Panc1 (cell line): ENCODE results near the gene RGS17. TPM values are rescaled to one million over a fixed set of nuclear protein-coding genes. Genes with fewer than 3 reads are reported as not detected.

Source experiments
- ATAC-seq: fragments of 200-7000 bp; cut with Tn5 transposase; 2 replicates; pipeline ENCODE4 v1.9.1; 2020; ENCODE audit warnings: mild to moderate bottlenecking, moderate library complexity
- Bru-seq: library from RNA; stranded (reverse); fragments of 400-500 nt; gene quantifications from one replicate; lab custom pipeline; 2021; lab: Mats Ljungman, UMichigan
- BruChase-seq, 2 experiments: library from RNA; stranded (reverse); fragments of 400-500 nt; gene quantifications; one replicate each; lab custom pipeline; 2021; lab: Mats Ljungman, UMichigan
- BruUV-seq: library from RNA; stranded (reverse); fragments of 400-500 nt; replicated peaks from 2 replicates; lab custom pipeline; 2021; lab: Mats Ljungman, UMichigan
- CTCF ChIA-PET: fragments of 300-600 bp; sonication (Branson Sonifier 250); formaldehyde crosslinking; loops from one replicate; lab custom pipeline; 2022; ENCODE audit warnings: antibody characterized with exemption; lab: Charles Lee
- POLR2A ChIA-PET: fragments of 300-600 bp; sonication (Branson Sonifier 250); formaldehyde crosslinking; loops from one replicate; lab custom pipeline; 2022; ENCODE audit warnings: antibody characterized with exemption; lab: Charles Lee
- DNase-seq: peaks from one replicate; pipeline ENCODE4 v3.0.0-alpha.2; 2010; ENCODE audit warnings: low read depth, low spot score
- H3K27ac ChIP-seq: 2 replicates; pipeline ENCODE4 v1.5.1; 2011; ENCODE audit warnings: mild to moderate bottlenecking, low read length, inconsistent platforms
- H3K27me3 ChIP-seq: fragments of 200-500 bp; sonication (Bioruptor generic); 2 replicates; pipeline ENCODE4 v1.6.0; 2014; ENCODE audit warnings: low read length, inconsistent platforms; ENCODE audit not compliant: control insufficient read depth, insufficient read depth
- H3K36me3 ChIP-seq: fragments of 200-500 bp; sonication (Bioruptor generic); 2 replicates; pipeline ENCODE4 v1.5.1; 2014; ENCODE audit warnings: inconsistent platforms, mild to moderate bottlenecking, low read length, moderate library complexity; ENCODE audit not compliant: control insufficient read depth, insufficient read depth
- H3K4me1 ChIP-seq: 2 replicates; pipeline ENCODE4 v1.5.1; 2011; ENCODE audit warnings: inconsistent platforms, mild to moderate bottlenecking, low read length, moderate library complexity; ENCODE audit not compliant: control insufficient read depth, insufficient read depth
- H3K4me3 ChIP-seq, 2 experiments: 2 replicates each; pipeline ENCODE4 v1.5.1; 2011 to 2012; ENCODE audit warnings: low read depth in 2 of 2, low read length in 2 of 2, mild to moderate bottlenecking in 2 of 2, inconsistent platforms in 1 of 2, moderate library complexity in 1 of 2
- H3K9me3 ChIP-seq: fragments of 200-500 bp; sonication (Bioruptor generic); 2 replicates; pipeline ENCODE4 v1.5.1; 2014; ENCODE audit warnings: low read depth, mild to moderate bottlenecking, inconsistent platforms, low read length, moderate library complexity; ENCODE audit not compliant: control insufficient read depth, insufficient read depth
- CTCF ChIP-seq: fragments of 450-650 bp; IDR thresholded peaks from 2 replicates; pipeline ENCODE4 v1.5.1; 2017; ENCODE audit warnings: mild to moderate bottlenecking
- POLR2AphosphoS5 ChIP-seq: IDR thresholded peaks from 2 replicates; pipeline ENCODE4 v1.6.1; 2012; ENCODE audit warnings: mild to moderate bottlenecking, low read depth, low read length, moderate library complexity
- SIN3A ChIP-seq: IDR thresholded peaks from 2 replicates; pipeline ENCODE4 v1.6.1; 2012; ENCODE audit warnings: low read depth, mild to moderate bottlenecking, low read length, moderate library complexity, borderline replicate concordance; ENCODE audit not compliant: insufficient read depth
- TCF7L2 ChIP-seq: IDR thresholded peaks from 2 replicates; pipeline ENCODE4 v1.6.1; 2011; ENCODE audit warnings: mild to moderate bottlenecking, low read depth, low read length, inconsistent platforms
- in situ Hi-C: cut with HindIII; loops from 2 replicates; pipeline ENCODE4 v1.10.0; 2016; ENCODE audit warnings: low sequenced_read_pairs, low pct_unique_long_range_greater_than_20kb
- intact Hi-C: fragments of 100-400 bp; cut with micrococcal nuclease; formaldehyde crosslinking; loops from one replicate; pipeline ENCODE4 v1.10.0; 2022; ENCODE audit not compliant: unreplicated experiment
- long read RNA-seq: library from polyadenylated mRNA; unstranded; transcript quantifications from one replicate; pipeline ENCODE4 v2.0.0, GENCODE V29; 2021; ENCODE audit not compliant: unreplicated experiment
- polyA plus RNA-seq: library from polyadenylated mRNA; unstranded; fragments of >200 nt; gene quantifications from one replicate; pipeline ENCODE4 v1.2.1, GENCODE V29; 2012; ENCODE audit warnings: missing spikeins; ENCODE audit not compliant: insufficient read length
- total RNA-seq: library from RNA; stranded (reverse); gene quantifications from one replicate; pipeline ENCODE4 v1.2.1, GENCODE V29; 2021; ENCODE audit not compliant: unreplicated experiment
- TF ChIP-seq, protein P1 (sequence below), 2 experiments: IDR thresholded peaks; 2 replicates each; pipeline ENCODE4 v1.6.1; 2011 to 2012; ENCODE audit warnings: low read depth in 2 of 2, control low read depth in 1 of 2, low read length in 1 of 2, mild to moderate bottlenecking in 1 of 2, moderate library complexity in 1 of 2; ENCODE audit not compliant: insufficient read depth in 1 of 2

RGS17 gene
- total RNA-seq: 8.7 TPM
- 5.3 TPM for polyA plus RNA-seq
- Bru-seq, nascent RNA: percentile 74 among the genes with signal in this experiment
- percentile 70 among the genes with signal in this experiment for BruChase-seq, experiment 1, labeled RNA remaining after a 2-hour chase
- percentile 65 among the genes with signal in this experiment for BruChase-seq, experiment 2, labeled RNA remaining after a 6-hour chase
- long read RNA-seq, transcript RGS17-201 (5 exons, 1,636 nt): major isoform, 5 of 8 reads
- long read RNA-seq, partial matches to known transcripts: 0 of 8 reads
- long read RNA-seq, other reads (novel, unspliced or antisense): 3 of 8 reads

GRCh38 chr6:153131037-153131981 is at the start of gene RGS17:
Gene RGS17, minus strand, starts transcription at chr6:153131282. Its CDS starts 87,264 bp downstream, at chr6:153044018.
- H3K4me3 ChIP-seq: peak within 1 kb of the TSS; percentile 73 to 96
- POLR2A ChIA-PET: no interaction called here
- ATAC-seq: peak; percentile 87
- CTCF ChIA-PET: interaction anchor here (0.6 kb wide), 1 partner anchor 158 kb away, joined by 7 read pairs; no protein-coding TSS in a partner anchor
- in situ Hi-C loops (no loop called here), intact Hi-C loops (no loop called here)
- no peak; the same call in 1 of the 2 replicates for TF ChIP-seq SIN3A
- TF ChIP-seq, protein P1, sequence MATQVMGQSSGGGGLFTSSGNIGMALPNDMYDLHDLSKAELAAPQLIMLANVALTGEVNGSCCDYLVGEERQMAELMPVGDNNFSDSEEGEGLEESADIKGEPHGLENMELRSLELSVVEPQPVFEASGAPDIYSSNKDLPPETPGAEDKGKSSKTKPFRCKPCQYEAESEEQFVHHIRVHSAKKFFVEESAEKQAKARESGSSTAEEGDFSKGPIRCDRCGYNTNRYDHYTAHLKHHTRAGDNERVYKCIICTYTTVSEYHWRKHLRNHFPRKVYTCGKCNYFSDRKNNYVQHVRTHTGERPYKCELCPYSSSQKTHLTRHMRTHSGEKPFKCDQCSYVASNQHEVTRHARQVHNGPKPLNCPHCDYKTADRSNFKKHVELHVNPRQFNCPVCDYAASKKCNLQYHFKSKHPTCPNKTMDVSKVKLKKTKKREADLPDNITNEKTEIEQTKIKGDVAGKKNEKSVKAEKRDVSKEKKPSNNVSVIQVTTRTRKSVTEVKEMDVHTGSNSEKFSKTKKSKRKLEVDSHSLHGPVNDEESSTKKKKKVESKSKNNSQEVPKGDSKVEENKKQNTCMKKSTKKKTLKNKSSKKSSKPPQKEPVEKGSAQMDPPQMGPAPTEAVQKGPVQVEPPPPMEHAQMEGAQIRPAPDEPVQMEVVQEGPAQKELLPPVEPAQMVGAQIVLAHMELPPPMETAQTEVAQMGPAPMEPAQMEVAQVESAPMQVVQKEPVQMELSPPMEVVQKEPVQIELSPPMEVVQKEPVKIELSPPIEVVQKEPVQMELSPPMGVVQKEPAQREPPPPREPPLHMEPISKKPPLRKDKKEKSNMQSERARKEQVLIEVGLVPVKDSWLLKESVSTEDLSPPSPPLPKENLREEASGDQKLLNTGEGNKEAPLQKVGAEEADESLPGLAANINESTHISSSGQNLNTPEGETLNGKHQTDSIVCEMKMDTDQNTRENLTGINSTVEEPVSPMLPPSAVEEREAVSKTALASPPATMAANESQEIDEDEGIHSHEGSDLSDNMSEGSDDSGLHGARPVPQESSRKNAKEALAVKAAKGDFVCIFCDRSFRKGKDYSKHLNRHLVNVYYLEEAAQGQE (IDR thresholded peaks at IDR 0.05; ENCODE audit: insufficient read depth in 1 of 2, low read depth in 2 of 2, low read length in 1 of 2): peak; percentile 54 to 80; a peak in 3 of 4 replicates
- TF ChIP-seq POLR2AphosphoS5: no peak
- TF ChIP-seq TCF7L2: no peak
- no peak for TF ChIP-seq CTCF
- BruUV-seq: no TSS peak
- H3K36me3 ChIP-seq: no peaks in the 10 kb centered on the region; the same call in 1 of the 2 replicates
- peak within 1 kb of the TSS; percentile 70 for H3K27ac ChIP-seq
- no peaks in the 10 kb centered on the region for H3K27me3 ChIP-seq
- H3K4me1 ChIP-seq: peaks cover 6% of the 10 kb centered on the region
- no peak for DNase-seq
- H3K9me3 ChIP-seq: no peaks in the 10 kb centered on the region

GRCh38 chr6:153172815-153173214 is 41.7 kb upstream of the RGS17 start:
- TF ChIP-seq TCF7L2 (no peak), POLR2AphosphoS5 (no peak), CTCF (no peak), SIN3A (no peak)
- TF ChIP-seq, protein P1 (IDR thresholded peaks at IDR 0.05; ENCODE audit: insufficient read depth in 1 of 2, low read depth in 2 of 2, low read length in 1 of 2): no peak
- BruUV-seq: no TSS peak
- Histone ChIP-seq H3K4me1 (peaks cover 3% of the 10 kb centered on the region; the same call in 1 of the 2 replicates), H3K27me3 (no peaks in the 10 kb centered on the region), H3K27ac (no peak overlapping the region), H3K36me3 (no peaks in the 10 kb centered on the region), H3K4me3 (no peak overlapping the region), H3K9me3 (peaks cover 4% of the 10 kb centered on the region; the same call in 1 of the 2 replicates)
- intact Hi-C loops (no loop called here), in situ Hi-C loops (no loop called here)
- DNase-seq: no peak
- ChIA-PET CTCF (no interaction called here), POLR2A (no interaction called here)
- peak; percentile 56; the same call in 1 of the 2 replicates for ATAC-seq
